ENCODE results near the gene MAGI2. TPM values are rescaled to one million over a fixed set of nuclear protein-coding genes. Genes with fewer than 3 reads are reported as not detected.

MAGI2 gene
- total RNA-seq, 1 donor from 2014 or later = 10.7 TPM

GRCh38 chr7:78905436-78905835, 548.0 kb downstream of the MAGI2 start:
- TF ChIP-seq, protein P1, sequence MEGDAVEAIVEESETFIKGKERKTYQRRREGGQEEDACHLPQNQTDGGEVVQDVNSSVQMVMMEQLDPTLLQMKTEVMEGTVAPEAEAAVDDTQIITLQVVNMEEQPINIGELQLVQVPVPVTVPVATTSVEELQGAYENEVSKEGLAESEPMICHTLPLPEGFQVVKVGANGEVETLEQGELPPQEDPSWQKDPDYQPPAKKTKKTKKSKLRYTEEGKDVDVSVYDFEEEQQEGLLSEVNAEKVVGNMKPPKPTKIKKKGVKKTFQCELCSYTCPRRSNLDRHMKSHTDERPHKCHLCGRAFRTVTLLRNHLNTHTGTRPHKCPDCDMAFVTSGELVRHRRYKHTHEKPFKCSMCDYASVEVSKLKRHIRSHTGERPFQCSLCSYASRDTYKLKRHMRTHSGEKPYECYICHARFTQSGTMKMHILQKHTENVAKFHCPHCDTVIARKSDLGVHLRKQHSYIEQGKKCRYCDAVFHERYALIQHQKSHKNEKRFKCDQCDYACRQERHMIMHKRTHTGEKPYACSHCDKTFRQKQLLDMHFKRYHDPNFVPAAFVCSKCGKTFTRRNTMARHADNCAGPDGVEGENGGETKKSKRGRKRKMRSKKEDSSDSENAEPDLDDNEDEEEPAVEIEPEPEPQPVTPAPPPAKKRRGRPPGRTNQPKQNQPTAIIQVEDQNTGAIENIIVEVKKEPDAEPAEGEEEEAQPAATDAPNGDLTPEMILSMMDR (IDR thresholded peaks at IDR 0.05) = no peak
- H3K27ac Mint-ChIP-seq (ENCODE audit: unreplicated experiment) = no peak overlapping the region
- no peaks in the 10 kb centered on the region for H3K36me3 Mint-ChIP-seq (ENCODE audit: unreplicated experiment)
- peaks cover 2% of the 10 kb centered on the region for H3K4me1 Mint-ChIP-seq (ENCODE audit: unreplicated experiment)
- no peaks in the 10 kb centered on the region for H3K9me3 Mint-ChIP-seq (ENCODE audit: unreplicated experiment)
- no peak for DNase-seq (ENCODE audit: extremely low spot score, unreplicated experiment)
- no peak overlapping the region for H3K4me3 Mint-ChIP-seq (ENCODE audit: unreplicated experiment)
- no peaks in the 10 kb centered on the region for H3K27me3 Mint-ChIP-seq (ENCODE audit: unreplicated experiment)

- no peaks in the 10 kb centered on the region for H3K36me3 Mint-ChIP-seq (ENCODE audit: unreplicated experiment)
- TF ChIP-seq, protein P1 (IDR thresholded peaks at IDR 0.05) = no peak
- no peaks in the 10 kb centered on the region for H3K27me3 Mint-ChIP-seq (ENCODE audit: unreplicated experiment)
- DNase-seq (ENCODE audit: extremely low spot score, unreplicated experiment) = no peak
- no peaks in the 10 kb centered on the region for H3K9me3 Mint-ChIP-seq (ENCODE audit: unreplicated experiment)
- H3K4me1 Mint-ChIP-seq (ENCODE audit: unreplicated experiment) = peaks cover 2% of the 10 kb centered on the region
- no peak overlapping the region for H3K4me3 Mint-ChIP-seq (ENCODE audit: unreplicated experiment)
- no peak overlapping the region for H3K27ac Mint-ChIP-seq (ENCODE audit: unreplicated experiment)
Observed at GRCh38 chr7:78904983-78905382, 548.5 kb downstream of the MAGI2 start.

- no peaks in the 10 kb centered on the region for H3K4me1 Mint-ChIP-seq (ENCODE audit: unreplicated experiment)
- H3K27me3 Mint-ChIP-seq (ENCODE audit: unreplicated experiment) = no peaks in the 10 kb centered on the region
- no peak overlapping the region for H3K27ac Mint-ChIP-seq (ENCODE audit: unreplicated experiment)
- no peak overlapping the region for H3K4me3 Mint-ChIP-seq (ENCODE audit: unreplicated experiment)
- TF ChIP-seq, protein P1 (IDR thresholded peaks at IDR 0.05) = no peak
- no peak for DNase-seq (ENCODE audit: extremely low spot score, unreplicated experiment)
- no peaks in the 10 kb centered on the region for H3K9me3 Mint-ChIP-seq (ENCODE audit: unreplicated experiment)
- H3K36me3 Mint-ChIP-seq (ENCODE audit: unreplicated experiment) = no peaks in the 10 kb centered on the region
Observed at GRCh38 chr7:78901566-78901965, 551.9 kb downstream of the MAGI2 start.

DNA sequence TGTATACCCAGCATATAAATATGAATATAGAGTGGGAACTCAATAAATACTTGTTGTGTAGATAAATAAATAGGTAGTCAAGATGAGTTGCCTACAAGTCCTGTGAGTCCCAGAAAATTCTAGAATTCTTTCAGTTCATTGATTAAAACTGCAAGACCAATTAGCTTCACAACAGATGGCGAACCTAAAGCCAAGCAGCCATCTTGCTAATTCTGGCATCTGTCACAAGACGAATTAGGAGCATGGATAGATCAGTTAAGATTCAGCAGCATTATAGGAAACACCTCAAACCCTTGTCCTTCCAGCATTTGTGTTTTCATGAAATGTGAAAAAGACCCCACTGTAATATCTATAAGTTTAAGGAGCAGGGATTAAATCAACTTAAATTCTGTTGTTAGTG, 552.7 kb downstream of the MAGI2 start:
- Mint-ChIP-seq H3K27ac (ENCODE audit: unreplicated experiment) (no peak overlapping the region), H3K36me3 (ENCODE audit: unreplicated experiment) (no peaks in the 10 kb centered on the region), H3K4me3 (ENCODE audit: unreplicated experiment) (no peak overlapping the region), H3K27me3 (ENCODE audit: unreplicated experiment) (no peaks in the 10 kb centered on the region), H3K4me1 (ENCODE audit: unreplicated experiment) (no peaks in the 10 kb centered on the region), H3K9me3 (ENCODE audit: unreplicated experiment) (no peaks in the 10 kb centered on the region)
- TF ChIP-seq, protein P1 (IDR thresholded peaks at IDR 0.05) = no peak
- no peak for DNase-seq (ENCODE audit: extremely low spot score, unreplicated experiment)

- no peak for DNase-seq (ENCODE audit: extremely low spot score, unreplicated experiment)
- H3K27ac Mint-ChIP-seq (ENCODE audit: unreplicated experiment) = no peak overlapping the region
- no peaks in the 10 kb centered on the region for H3K36me3 Mint-ChIP-seq (ENCODE audit: unreplicated experiment)
- H3K27me3 Mint-ChIP-seq (ENCODE audit: unreplicated experiment) = no peaks in the 10 kb centered on the region
- H3K9me3 Mint-ChIP-seq (ENCODE audit: unreplicated experiment) = peaks cover under 1% of the 10 kb centered on the region
- TF ChIP-seq, protein P1 (IDR thresholded peaks at IDR 0.05) = no peak
- no peak overlapping the region for H3K4me3 Mint-ChIP-seq (ENCODE audit: unreplicated experiment)
- H3K4me1 Mint-ChIP-seq (ENCODE audit: unreplicated experiment) = no peaks in the 10 kb centered on the region
Observed at GRCh38 chr7:78895393-78895792, 558.1 kb downstream of the MAGI2 start.

Data from osteocyte (in vitro differentiated cells).